GM18517 (cell line): ENCODE data around the gene TSR3.

Experiments
- ATAC-seq: cut with Tn5 transposase; IDR thresholded peaks from one replicate; pipeline ENCODE4 v1.9.1; 2021; ENCODE audit warnings: mild to moderate bottlenecking, moderate library complexity; ENCODE audit not compliant: unreplicated experiment

Gene TSR3

GRCh38 chr16:1378087-1378803 lies 26.6 kb upstream of the TSR3 start:
- no peak for ATAC-seq

GRCh38 chr16:1377406-1378010 lies 25.8 kb upstream of the TSR3 start:
- no peak for ATAC-seq

- no peak for ATAC-seq
Measured at GRCh38 chr16:1375741-1376410, 24.2 kb upstream of the TSR3 start.

- no peak for ATAC-seq
Measured at GRCh38 chr16:1375298-1375640, 23.6 kb upstream of the TSR3 start.

GRCh38 chr16:1374418-1375297 lies 23.0 kb upstream of the TSR3 start:
- no peak for ATAC-seq

GRCh38 chr16:1372292-1372950 lies 20.7 kb upstream of the TSR3 start:
- no peak for ATAC-seq

GRCh38 chr16:1371054-1371978 lies 19.6 kb upstream of the TSR3 start:
- ATAC-seq: no peak

- ATAC-seq: no peak
Measured at GRCh38 chr16:1367486-1368174, 16.0 kb upstream of the TSR3 start.

- no peak for ATAC-seq
Measured at GRCh38 chr16:1366712-1367299, 15.1 kb upstream of the TSR3 start.

GRCh38 chr16:1366060-1366711 lies 14.5 kb upstream of the TSR3 start:
- no peak for ATAC-seq

- no peak for ATAC-seq
Measured at GRCh38 chr16:1364510-1364909, 12.8 kb upstream of the TSR3 start.

- ATAC-seq: no peak
Measured at GRCh38 chr16:1363501-1364041, 11.9 kb upstream of the TSR3 start.

GRCh38 chr16:1362807-1363206 lies 11.1 kb upstream of the TSR3 start:
- no peak for ATAC-seq

GRCh38 chr16:1361685-1362360 lies 10.1 kb upstream of the TSR3 start:
- no peak for ATAC-seq

- no peak for ATAC-seq
Measured at GRCh38 chr16:1357906-1358566, 6.4 kb upstream of the TSR3 start.

GRCh38 chr16:1356061-1356900 lies 4.6 kb upstream of the TSR3 start:
- ATAC-seq: no peak
